ENCODE data around the gene FANCB. TPM values are rescaled to one million over a fixed set of nuclear protein-coding genes. Genes with fewer than 3 reads are reported as not detected.

FANCB gene
- total and polyA plus RNA-seq, 5 donors = 0.11 to 1.1 (median 0.89) TPM

Other genes starting within 250 kb of the FANCB start
- 1 to 10 TPM; 4.4 to 8.1 (median 7.0) TPM for gene MOSPD2, start 352 bp upstream of the FANCB start, total RNA-seq
- 2.8 TPM for gene MOSPD2, start 352 bp upstream of the FANCB start, polyA plus RNA-seq